Germinal center (tissue), 1 donor: ENCODE data around the gene PPP3CA.
"Not testable (repeated sequence)": the region's sequence is repeated elsewhere in the genome, so short reads cannot be mapped to it uniquely, and the experiment has no call there.

Source experiments
- DNase-seq: peaks from one replicate; pipeline ENCODE4 v3.0.0; 2012; ENCODE audit warnings: mixed read lengths, low spot score

The PPP3CA gene

DNA sequence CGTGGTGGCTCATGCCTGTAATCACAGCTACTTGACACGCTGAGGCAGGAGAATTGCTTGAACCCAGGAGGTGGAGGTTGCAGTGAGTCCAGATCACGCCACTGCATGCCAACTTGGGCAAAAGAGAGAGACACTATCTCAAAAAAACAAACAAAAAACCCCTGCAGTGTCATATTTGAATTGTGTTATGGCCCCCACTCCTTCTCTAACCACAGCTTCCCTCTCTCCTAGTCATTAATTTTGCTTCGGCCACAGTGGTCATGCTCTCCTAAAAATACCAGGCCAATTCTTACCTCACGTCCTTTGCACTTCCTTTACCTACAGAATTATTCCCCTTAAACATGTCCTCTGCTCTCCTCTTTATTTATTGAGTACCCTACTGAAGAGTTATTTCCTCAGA lies 206.1 kb downstream of the PPP3CA start:
- no peak for DNase-seq

- DNase-seq, result no peak
Observed at GRCh38 chr4:101140228-101140627, 207.1 kb downstream of the PPP3CA start.

DNA sequence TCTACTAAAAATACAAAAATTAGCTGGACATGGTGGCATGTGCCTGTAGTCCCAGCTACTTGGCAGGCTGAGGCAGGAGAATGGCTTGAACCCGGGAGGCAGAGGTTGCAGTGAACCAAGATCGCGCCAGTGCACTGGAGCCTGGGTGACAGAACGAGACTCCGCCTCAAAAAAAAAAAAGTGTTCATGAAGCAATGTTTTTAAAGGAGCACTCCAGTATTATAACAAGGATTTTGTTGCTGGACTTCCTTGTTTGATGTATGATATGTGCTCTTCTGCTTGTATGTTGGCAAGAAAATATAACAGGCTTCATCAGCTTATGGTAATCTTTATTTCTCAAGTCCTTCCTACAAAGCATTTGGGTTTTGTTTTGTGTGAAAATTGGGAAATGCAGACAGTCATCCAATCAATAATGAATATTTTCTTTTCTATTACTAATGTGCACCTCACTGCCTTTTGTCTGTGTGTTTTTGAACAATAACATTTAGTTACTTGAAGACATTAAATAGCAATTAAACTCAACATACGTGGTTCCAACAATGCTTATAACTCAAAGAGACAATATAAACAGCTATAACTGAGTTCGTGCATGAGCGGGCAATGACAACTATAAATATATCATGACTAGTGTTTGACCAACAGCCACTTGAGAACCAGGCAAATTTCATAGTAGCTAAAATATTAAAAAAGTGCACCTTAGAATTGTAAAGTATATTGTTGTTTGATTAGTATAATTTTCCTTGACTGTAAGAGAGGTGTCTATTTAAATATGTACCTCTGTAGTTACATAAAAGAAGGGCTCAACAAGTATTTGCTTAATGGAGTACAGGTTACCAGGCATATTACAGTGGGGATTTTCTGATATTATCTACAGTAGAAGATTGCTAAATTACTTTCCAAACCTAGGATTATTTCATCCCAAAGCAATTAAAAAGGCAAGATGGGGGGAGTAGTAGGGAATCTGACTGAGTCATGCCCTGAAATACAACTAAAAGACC lies 210.7 kb downstream of the PPP3CA start:
- no peak for DNase-seq

DNA sequence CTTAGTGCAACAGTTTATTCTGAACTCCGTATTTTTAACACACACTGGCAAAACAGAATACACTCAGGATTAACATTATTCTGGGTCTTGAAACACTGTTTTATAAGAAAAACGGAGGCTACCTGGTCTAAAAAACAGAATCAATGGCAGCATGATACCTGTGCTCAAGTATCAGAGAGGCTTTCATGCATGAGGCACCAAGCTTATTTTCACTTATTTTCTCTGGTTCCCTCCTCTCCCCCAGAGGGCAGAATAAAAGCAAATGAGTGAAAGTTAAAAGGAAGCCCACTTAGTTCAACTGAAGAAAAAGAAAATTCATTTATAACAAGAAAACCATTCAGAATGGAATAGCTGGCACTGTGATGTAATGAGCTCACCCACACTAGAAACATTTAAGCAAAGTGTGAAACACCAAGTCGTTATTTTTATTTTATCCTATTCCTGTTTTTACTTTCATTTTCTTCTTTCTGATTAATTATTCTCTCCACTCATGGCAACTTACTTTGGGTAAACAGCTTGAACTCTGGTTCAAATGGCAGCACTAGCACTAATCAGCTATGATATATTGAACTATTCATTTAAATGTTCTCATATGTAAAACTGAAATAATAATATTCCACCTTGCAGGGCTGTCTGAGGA lies 211.8 kb downstream of the PPP3CA start:
- DNase-seq, result peak; percentile 28

DNA sequence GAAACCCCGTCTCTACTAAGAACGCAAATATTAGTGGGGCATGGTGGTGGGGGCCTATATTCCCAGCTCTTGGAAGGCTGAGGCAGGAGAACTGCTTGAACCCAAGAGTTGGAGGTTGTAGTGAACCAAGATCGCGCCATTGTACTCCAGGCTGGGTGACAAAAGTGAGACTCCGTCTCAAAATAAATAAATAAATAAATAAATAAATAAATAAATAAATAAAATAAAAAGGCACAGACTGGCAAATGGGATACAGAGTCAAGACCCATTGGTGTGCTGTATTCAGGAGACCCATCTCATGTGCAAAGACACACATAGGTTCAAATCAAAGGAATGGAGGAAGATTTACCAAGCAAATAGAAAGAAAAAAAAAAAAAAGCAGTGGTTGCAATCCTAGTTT lies 216.3 kb downstream of the PPP3CA start:
- DNase-seq, result not testable (repeated sequence)

GRCh38 chr4:101128898-101129297 lies 218.4 kb downstream of the PPP3CA start:
- DNase-seq, result not testable (repeated sequence)

GRCh38 chr4:101128473-101128872 lies 218.9 kb downstream of the PPP3CA start:
- DNase-seq, result no peak

- peak; percentile 47 for DNase-seq
Observed at GRCh38 chr4:101127176-101127790, 220.0 kb downstream of the PPP3CA start.

- DNase-seq, result no peak
Observed at GRCh38 chr4:101126059-101126458, 221.3 kb downstream of the PPP3CA start.

- no peak for DNase-seq
Observed at GRCh38 chr4:101125045-101125942, 222.0 kb downstream of the PPP3CA start.

DNA sequence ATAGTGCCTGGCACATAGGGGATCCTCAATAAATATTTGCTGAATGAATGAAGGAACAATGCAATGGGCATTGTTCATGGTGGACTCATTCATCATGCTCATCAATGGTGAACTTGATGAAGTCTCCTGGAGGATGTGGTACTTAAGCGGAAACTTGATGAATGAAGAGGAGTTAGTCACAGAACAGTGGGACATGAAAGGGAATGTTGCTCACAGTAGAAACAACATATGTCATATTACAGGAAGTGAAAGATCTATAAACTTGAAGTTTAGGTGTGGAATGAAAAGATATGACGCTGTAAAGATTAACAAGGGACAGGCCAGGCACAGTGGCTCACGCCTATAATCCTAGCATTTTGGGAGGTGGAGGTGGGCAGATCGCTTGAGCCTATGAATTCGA lies 224.1 kb downstream of the PPP3CA start:
- DNase-seq, result no peak

DNA sequence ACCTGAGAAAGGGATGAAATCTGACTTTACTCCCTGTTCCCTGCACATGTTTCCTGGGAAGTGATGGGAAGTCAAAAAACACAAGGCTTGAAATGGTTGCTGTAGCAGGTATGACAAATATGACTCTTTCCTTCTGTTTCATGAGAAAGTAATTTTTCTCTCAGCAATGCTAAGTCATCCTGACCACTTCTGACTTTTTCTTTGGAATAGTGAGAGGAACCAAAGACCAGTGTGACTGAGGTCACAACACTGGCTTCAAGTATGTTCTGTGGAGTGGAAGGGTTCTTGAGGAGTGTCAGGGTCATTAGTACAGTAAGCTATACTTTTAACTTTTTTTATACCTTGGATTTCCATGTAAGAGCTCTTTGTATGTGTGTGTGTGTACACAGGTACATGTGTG lies 225.3 kb downstream of the PPP3CA start:
- no peak for DNase-seq

DNA sequence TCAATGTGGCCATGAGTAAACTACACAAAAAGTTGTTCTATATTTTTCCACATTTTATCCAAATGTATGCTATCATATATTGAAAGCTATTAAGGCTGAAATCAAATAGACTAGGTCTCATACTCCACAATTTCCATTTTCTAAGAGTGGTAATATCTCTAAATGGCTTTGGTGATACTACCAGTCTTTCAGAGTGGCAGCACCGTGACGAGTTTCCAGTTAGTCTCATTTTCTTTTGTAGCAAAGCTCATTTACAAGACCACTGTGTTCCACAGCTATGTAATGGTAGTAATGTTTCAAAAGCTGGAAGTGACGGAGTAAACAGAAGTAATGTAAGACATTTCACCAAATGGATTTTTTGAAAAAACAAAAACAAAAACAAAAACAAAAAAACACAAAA lies 228.2 kb downstream of the PPP3CA start:
- no peak for DNase-seq

DNA sequence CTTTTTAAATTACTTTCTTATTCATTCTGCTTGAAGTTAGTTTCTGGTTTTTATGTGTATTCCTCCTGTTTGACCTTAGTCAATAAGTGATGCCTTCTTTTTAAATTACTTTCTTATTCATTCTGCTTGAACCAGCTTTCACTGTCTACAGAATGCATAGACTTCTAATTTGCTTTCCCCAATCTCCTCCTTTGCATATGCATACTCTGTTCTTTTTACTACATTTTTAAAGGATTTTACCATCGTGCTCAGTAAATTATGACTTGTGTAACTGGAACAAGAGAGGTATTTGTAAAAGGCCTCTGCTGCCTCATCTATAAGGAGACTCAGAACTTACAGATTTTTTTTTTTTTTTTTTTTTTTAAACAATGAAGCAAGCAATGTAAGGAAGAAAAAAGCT lies 228.7 kb downstream of the PPP3CA start:
- DNase-seq, result no peak

- DNase-seq, result no peak
Observed at GRCh38 chr4:101115887-101116286, 231.4 kb downstream of the PPP3CA start.

DNA sequence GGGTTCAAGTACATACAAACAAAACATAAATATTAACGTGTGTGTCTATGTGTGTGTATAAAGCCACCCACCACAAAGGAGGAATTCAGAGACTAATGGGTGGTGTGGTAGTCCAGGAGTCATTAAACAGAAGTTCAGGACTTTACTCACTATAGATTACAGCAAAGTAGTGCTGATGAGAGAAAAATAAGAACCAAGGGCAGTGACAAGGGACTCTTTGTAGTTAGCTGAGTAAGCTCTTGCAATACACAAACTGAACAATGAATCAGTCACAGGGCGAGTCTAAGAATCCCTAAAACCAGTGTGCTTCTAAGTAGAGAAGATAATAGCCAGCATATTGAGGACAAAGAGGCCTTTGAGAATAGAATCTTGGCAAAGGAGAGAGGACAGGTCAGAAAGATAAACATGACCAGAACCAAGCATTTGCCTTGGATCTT lies 232.4 kb downstream of the PPP3CA start:
- no peak for DNase-seq

DNA sequence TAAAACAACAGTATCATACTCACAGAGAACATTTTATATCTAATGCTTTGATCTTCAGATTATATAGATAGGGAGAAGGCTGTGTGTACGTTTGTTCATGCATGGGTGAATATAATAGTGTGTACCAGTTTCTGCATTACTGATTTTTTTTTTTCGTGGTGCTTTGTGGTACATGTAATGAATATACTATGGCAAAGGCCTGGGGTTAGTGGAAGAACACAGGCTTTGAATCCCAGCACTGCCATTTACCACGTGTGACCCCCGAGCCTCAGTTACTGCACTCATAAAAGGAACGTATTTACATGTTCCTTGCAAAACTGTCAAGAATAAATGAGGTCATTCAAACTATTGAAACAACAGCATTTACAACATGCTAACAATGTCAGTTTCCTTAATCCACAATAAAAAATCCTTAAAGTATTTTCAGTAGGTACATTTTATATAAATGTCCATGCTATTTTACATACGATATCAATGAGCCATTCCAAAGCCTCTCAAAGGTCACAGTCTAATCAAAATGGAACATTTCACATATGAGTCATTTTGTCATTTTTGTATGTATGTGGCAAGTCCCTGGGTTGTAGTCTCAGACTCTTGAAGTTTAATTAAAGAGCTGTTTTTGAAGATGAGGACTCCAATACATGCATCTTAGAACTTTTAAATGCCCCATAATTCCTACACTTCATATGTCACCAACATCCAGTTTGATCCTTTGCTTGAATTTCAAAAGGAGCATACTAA lies 242.8 kb downstream of the PPP3CA start:
- DNase-seq, result no peak

- peak; percentile 14 for DNase-seq
Observed at GRCh38 chr4:101103381-101104142, 243.8 kb downstream of the PPP3CA start.

- DNase-seq, result no peak
Observed at GRCh38 chr4:101102114-101102742, 245.1 kb downstream of the PPP3CA start.

DNA sequence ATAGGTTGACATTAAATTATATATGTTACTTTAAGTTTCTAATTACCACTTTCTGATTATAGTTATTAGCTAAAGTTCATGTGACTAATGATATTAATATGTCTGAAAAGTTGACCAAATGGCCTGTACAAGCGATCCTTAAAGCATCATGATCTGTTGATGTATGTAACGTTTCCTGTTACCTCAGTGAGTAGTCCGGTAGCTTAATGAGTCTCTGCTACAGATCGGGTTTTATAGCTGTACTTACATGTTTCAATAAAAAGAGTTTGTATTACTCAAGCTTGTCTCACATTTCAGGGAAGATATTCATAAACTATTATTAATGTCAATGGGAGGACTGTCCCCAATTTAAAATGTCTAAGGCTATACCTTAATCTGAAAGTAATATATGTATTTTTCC lies 246.3 kb downstream of the PPP3CA start:
- no peak for DNase-seq
